GM18909 (cell line): Measurements from ENCODE around the gene CRAMP1.

ENCODE experiments used
- ATAC-seq: cut with Tn5 transposase; IDR thresholded peaks from one replicate; pipeline ENCODE4 v1.9.1; 2021; ENCODE audit warnings: mild to moderate bottlenecking; ENCODE audit not compliant: unreplicated experiment, poor library complexity

CRAMP1 gene

GRCh38 chr16:1631230-1631629, 19.1 kb downstream of the CRAMP1 start:
- ATAC-seq = no peak

- no peak for ATAC-seq
Observed at GRCh38 chr16:1631931-1632637, 19.9 kb downstream of the CRAMP1 start.

DNA sequence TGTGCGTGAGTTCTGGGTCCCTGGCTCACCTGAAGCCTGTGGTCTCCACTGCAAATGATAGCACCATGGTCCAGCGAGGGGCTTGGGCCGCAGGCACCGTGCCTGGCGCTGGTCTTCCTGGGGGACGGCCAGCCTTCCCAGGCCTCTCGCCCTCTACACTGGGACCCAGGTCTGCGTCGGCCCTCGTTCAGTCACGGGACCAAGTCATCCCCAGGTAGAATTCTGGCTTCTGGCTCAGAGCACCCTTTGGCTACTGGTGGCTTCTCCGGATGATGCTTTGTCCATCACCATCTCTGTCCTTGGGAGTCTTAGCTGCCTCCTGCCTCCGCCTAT, 20.4 kb downstream of the CRAMP1 start:
- no peak for ATAC-seq

DNA sequence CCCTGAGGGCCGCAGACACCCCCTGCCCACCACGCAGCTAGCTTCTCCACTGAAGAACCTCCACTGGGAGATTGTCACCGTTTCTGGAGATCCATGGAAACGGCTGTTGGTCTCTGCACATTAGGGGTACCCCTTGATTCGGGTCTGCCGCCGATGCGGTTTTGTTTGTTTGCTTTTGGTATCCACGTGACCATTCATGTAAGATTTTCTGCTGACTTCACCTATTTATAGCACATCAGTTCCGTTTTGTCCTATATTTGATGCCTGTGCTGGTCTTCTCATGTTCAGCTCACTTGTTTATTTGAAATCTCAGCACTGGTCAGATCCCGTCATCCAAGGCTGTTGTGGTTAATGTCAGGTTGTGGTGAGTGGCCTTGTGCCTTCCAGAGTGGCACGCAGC, 21.1 kb downstream of the CRAMP1 start:
- ATAC-seq = no peak

GRCh38 chr16:1634541-1634940, 22.4 kb downstream of the CRAMP1 start:
- no peak for ATAC-seq

DNA sequence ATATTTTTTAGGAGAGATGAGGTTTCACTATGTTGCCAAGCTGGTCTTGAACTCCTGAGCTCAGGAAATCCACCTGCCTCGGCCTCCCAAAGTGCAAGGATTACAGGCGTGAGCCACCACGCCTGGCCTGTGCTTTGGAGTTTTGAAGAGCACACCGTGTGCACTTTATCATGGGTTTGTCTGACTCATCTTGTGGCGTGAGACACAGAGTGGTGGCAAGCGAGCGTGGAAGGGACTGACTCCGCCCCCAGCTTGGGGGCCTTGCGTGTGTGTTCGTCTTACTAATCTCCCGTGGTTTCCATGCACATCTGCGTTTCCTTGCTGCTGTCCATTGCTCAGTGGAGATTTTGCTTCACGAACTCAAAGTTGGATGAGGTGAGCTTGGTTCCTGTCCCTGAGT, 22.9 kb downstream of the CRAMP1 start:
- no peak for ATAC-seq

DNA sequence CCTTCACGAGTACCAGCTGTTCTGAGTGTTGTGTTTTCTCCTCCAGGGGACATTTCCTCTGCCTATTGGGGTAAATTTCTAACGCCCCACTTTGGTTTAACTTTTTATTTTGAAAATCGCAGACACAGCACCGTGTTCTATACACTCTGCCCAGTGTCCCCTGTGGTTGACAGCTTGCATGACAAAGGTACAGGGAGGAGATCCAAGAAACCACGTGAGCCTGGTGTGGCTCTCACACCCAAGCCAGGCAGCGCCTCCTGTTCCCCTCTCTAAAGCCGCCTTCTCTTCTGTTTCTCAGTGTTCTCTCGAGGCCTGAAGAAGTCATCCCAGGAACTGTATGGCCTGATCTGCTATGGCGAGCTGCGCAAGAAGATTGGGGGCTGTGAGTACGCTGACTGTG, 25.4 kb downstream of the CRAMP1 start:
- ATAC-seq = no peak

DNA sequence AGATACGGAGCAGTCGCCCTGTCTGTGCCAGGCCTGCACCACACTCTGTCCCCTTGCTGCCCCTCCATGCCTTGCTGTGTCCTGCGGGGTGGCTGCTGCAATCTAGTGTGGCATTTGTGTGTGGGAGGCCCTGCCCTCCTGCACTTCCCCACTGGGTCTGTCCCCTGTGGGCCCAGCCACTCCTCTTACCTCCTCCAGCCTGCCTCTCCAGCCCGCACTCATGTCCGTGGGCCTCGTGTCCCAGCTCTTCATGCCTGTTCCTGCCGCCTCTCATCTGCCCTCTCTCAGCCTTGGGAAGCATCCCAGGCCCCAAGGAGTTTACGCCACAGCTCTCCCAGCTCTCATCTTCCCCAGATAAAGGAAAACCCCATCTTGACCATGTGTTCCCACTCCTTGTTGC, 26.6 kb downstream of the CRAMP1 start:
- ATAC-seq = no peak

DNA sequence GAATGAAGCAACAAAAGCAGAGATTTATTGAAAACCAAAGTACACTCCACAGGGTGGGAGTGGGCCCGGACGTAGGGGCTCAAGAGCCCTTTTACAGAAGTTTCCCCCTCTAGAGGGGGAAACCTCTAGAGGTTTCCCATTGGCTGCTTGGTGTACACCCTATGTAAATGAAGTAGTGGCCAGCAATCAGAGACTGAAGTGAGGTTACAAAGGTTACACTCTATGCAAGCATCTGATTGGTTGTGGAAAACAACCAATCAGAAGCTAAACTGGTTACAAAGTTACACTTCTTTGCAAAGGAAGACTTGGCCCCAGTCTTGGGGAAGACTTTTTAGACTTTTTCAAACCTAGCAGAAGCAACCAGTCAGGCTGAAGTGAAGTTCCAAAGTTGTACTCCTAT, 27.1 kb downstream of the CRAMP1 start:
- no peak for ATAC-seq

DNA sequence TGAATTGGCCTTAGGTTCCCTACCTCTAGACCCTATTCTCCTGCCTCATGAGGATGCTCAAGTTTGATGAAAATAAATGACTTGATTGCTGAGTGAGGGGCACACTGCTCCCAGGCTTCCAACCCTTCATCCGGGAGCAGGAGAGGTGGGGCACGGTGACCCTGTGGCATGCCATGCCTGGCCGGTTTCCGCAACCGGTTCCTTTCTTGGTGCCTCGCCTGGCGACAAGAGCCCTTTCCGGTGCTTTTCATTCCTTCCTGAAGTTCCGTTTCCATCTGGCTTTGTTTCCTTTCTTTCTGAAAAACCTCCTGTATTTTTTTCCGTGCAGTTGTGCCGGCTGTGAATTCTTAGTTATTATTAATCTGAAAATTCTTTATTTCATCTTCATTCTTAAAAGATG, 27.7 kb downstream of the CRAMP1 start:
- ATAC-seq = no peak

DNA sequence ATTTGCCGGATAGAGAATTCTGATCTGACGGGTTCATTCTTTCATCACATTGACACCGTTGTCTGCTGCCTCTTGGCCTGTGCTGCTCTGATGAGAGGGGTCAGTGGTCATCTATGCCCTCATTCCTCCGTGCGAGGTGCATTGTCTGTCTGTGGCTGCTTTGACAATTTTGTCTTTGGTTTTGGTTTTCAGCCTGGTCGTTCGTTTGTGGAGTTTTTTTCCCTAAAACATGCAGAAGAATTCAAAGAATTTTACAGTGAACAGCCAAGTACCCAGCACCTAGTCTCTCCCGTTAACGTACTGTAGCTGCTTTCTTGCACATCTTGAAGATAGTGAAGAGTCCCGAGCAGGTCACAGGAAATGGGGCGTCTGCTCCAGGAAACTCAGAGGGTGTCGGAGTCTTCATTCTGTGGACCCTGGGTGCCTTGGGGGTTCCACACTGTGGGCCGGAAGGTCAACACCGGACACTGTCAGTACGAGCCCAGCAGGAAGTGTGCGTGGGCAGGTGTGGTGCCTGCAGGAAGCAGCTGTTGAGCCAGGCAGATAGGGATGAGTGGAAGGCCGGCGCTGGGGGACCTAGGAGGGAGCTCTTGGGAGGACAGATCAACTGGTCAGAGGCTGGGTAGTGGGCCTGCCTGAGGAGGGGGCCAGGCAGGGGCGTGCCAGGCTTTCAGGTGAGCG, 28.2 kb downstream of the CRAMP1 start:
- ATAC-seq = no peak

DNA sequence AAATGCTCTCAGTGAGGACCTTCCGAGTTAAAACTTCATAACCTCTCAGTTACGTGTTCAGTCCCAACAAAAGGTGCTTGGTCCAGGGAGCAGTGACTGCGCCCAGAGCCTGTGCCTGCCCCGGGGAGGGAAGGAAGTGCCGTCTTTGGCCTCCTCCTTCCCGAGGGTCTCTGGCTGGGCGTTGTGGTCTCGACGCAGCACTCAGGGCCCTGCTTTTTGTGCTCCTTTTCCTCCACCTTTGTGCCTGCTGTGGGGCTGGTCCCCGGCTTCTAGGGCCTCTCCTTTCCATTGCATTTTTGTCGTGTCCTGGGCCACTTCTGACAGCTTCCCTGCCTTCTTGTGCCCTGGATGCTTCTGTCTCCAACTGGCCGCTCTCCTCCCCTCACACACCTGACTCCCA, 29.1 kb downstream of the CRAMP1 start:
- ATAC-seq = no peak

DNA sequence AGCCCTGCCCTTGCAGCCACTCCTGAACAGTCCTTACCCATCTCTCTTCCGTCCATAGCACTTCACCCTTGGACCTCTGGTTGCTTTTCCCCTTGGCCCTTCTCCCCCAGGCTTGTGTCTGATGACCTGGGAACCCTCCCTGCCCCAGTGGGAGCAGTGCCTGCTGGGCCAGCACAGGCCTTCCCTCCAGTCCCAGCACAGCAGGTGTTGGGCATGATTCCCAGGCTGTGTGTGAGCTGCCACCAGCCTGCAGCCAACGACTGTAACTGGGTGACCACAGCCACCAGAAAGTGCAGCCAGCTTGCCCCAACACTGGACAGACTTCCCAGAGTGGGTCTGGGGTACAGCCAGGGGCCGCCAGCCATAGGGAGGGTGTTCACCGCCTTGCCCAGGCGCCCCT, 30.0 kb downstream of the CRAMP1 start:
- ATAC-seq = no peak

- no peak for ATAC-seq
Observed at GRCh38 chr16:1642753-1643152, 30.6 kb downstream of the CRAMP1 start.

- ATAC-seq = no peak
Observed at GRCh38 chr16:1643521-1643920, 31.4 kb downstream of the CRAMP1 start.

- no peak for ATAC-seq
Observed at GRCh38 chr16:1645914-1646525, 33.9 kb downstream of the CRAMP1 start.

DNA sequence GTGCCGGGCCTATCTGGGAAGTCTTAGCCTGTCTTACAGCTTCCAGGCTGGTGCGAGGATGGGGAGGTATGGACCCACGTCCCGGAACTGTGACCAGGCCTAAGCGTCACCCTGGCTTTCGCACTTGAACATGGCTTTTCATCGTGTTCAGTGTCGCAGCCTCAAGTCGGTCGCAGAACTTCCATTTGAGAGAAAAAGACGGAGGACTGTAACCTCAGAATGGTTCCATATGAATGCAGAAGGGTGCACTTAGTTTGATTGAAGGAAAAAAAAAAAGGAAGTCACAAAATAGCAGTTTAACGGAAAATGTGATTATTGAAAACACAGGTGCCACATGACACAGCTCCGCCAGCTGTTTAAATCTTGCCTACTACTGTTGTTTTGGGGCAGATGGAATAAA, 35.7 kb downstream of the CRAMP1 start:
- ATAC-seq = no peak

DNA sequence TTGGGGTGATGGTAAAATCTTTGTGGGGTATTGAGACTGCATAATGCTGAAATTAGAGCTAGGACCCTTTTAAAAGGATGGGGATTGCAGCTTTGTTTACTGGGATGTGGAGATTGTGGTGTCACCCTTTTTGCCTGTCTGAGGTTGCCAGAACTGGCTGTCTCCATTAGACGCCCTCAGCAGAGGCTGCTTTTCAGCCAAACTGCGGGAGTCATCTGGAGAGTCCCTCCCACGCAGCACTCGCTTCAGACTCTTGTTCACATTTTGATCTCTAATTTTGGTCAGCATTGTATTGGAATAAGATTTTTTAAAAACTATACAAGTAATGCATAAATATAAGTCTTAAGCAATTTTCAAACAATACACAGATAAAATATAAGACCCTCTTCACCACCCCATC, 38.0 kb downstream of the CRAMP1 start:
- no peak for ATAC-seq

DNA sequence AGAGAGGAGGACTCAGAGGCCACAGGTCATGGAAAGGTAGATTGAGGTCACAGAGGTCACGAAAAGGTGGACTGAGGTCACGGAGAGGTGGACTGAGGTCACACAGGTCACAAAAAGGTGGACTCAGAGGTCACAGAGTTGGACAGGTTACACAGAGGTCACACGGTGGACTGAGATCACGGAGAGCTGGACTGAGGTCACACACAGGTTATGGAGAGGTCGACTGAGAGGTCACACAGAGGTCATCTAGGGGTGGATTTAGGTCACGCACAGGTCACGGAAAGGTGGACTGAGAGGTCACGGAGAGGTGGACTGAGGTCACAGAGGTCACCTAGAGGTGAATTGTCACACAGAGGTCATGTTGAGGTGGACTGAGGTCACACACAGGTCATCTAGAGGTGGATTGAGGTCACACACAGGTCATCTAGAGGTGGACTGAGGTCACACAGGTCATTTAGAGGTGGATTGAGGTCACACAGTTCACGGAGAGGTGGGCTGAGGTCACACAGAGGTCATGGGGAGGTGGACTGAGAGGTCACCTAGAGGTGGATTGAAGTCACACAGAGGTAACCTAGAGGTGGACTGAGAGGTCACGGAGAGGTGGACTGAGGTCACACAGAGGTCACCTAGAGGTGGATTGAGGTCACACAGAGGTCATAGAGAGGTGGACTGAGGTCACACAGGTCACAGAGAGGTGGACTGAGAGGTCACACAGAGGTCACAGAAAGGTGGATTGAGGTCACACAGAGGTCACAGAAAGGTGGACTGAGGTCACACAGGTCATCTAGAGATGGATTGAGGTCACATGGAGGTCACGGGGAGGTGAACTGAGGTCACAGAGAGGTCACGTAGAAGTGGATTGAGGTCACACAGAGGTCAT, 39.2 kb downstream of the CRAMP1 start:
- ATAC-seq = no peak

- no peak for ATAC-seq
Observed at GRCh38 chr16:1651974-1652312, 39.8 kb downstream of the CRAMP1 start.

GRCh38 chr16:1653023-1653422, 40.9 kb downstream of the CRAMP1 start:
- no peak for ATAC-seq
